IMR-90 (cell line): Measurements from ENCODE around the gene ZKSCAN7. TPM values are rescaled to one million over a fixed set of nuclear protein-coding genes. Genes with fewer than 3 reads are reported as not detected.

ENCODE experiments used
- ATAC-seq: fragments of 200-7000 bp; cut with Tn5 transposase; 2 replicates; pipeline ENCODE4 v1.9.1; 2020; ENCODE audit warnings: low read depth, mild to moderate bottlenecking, moderate library complexity
- BruUV-seq: library from RNA; stranded (reverse); fragments of 400-500 nt; replicated peaks from 2 replicates; lab custom pipeline; 2021; lab: Mats Ljungman, UMichigan
- CTCF ChIA-PET: fragments of 300-600 bp; formaldehyde crosslinking; extraction: SDS; loops from one replicate; lab custom pipeline; 2021; ENCODE audit warnings: antibody characterized with exemption; lab: Yijun Ruan, JAX
- POLR2A ChIA-PET: fragments of 300-600 bp; sonication (Branson Sonifier 250); formaldehyde crosslinking; loops from one replicate; lab custom pipeline; 2022; ENCODE audit warnings: antibody characterized with exemption; ENCODE audit not compliant: unreplicated experiment; lab: Charles Lee
- DNase-seq: peaks from one replicate; pipeline ENCODE4 v3.0.0; 2013
- H2AFZ ChIP-seq: replicated peaks from 2 replicates; pipeline ENCODE3; 2013; ENCODE audit warnings: low read length, mild to moderate bottlenecking; ENCODE audit not compliant: poor library complexity
- H2AK5ac ChIP-seq: 2 replicates; pipeline ENCODE4 v1.6.1; 2013; ENCODE audit warnings: low read depth, low read length, inconsistent platforms
- H2AK9ac ChIP-seq: replicated peaks from 2 replicates; pipeline ENCODE3; 2013; ENCODE audit warnings: mild to moderate bottlenecking, low read depth, low read length, moderate library complexity; ENCODE audit not compliant: poor library complexity
- H2BK120ac ChIP-seq: 2 replicates; pipeline ENCODE4 v1.6.1; 2013; ENCODE audit warnings: low read depth, low read length, inconsistent platforms
- H2BK15ac ChIP-seq: 3 replicates; pipeline ENCODE4 v1.6.1; 2013; ENCODE audit warnings: low read depth, low read length, inconsistent platforms
- H2BK20ac ChIP-seq: 2 replicates; pipeline ENCODE4 v1.6.1; 2013; ENCODE audit warnings: low read depth, mild to moderate bottlenecking, inconsistent platforms, low read length, moderate library complexity
- H2BK5ac ChIP-seq: 2 replicates; pipeline ENCODE4 v1.6.1; 2013; ENCODE audit warnings: mild to moderate bottlenecking, low read depth, low read length, inconsistent platforms; ENCODE audit not compliant: poor library complexity, severe bottlenecking
- H3K14ac ChIP-seq: replicated peaks from 2 replicates; pipeline ENCODE4 v1.6.1; 2013; ENCODE audit warnings: low read depth, low read length, inconsistent platforms
- H3K18ac ChIP-seq: 2 replicates; pipeline ENCODE4 v1.6.1; 2013; ENCODE audit warnings: low read depth, low read length, control low read depth
- H3K23ac ChIP-seq: 2 replicates; pipeline ENCODE4 v1.6.1; 2013; ENCODE audit warnings: low read depth, low read length, inconsistent platforms
- H3K27ac ChIP-seq: 2 replicates; pipeline ENCODE4 v1.5.1; 2013; ENCODE audit warnings: mild to moderate bottlenecking, control low read depth, low read length; ENCODE audit not compliant: insufficient read depth
- H3K27me3 ChIP-seq: 2 replicates; pipeline ENCODE4 v1.6.1; 2013; ENCODE audit warnings: low read length; ENCODE audit not compliant: control insufficient read depth, insufficient read depth
- H3K36me3 ChIP-seq: 2 replicates; pipeline ENCODE4 v1.6.1; 2013; ENCODE audit warnings: low read length, mixed read lengths; ENCODE audit not compliant: control insufficient read depth, insufficient read depth
- H3K4ac ChIP-seq: 2 replicates; pipeline ENCODE4 v1.6.1; 2013; ENCODE audit warnings: low read depth, low read length, inconsistent platforms
- H3K4me1 ChIP-seq: 2 replicates; pipeline ENCODE4 v1.6.1; 2013; ENCODE audit warnings: low read length, mixed read lengths; ENCODE audit not compliant: control insufficient read depth, insufficient read depth
- H3K4me2 ChIP-seq: 2 replicates; pipeline ENCODE4 v1.6.1; 2013; ENCODE audit warnings: low read depth, mild to moderate bottlenecking, control low read depth, low read length, moderate library complexity
- H3K4me3 ChIP-seq: 2 replicates; pipeline ENCODE4 v1.5.1; 2013; ENCODE audit warnings: low read depth, mild to moderate bottlenecking, control low read depth, low read length, moderate library complexity; ENCODE audit not compliant: insufficient read depth
- H3K56ac ChIP-seq: 2 replicates; pipeline ENCODE4 v1.6.1; 2013; ENCODE audit warnings: low read length, inconsistent platforms; ENCODE audit not compliant: insufficient read depth; ENCODE audit errors: extremely low read depth
- H3K79me1 ChIP-seq, 2 experiments: 2 replicates each; pipeline ENCODE4 v1.6.1; 2013; ENCODE audit warnings: low read length in 2 of 2, inconsistent platforms in 1 of 2, low read depth in 1 of 2
- H3K9ac ChIP-seq: 2 replicates; pipeline ENCODE4 v1.6.1; 2013; ENCODE audit warnings: low read depth, low read length, control low read depth
- H3K9me1 ChIP-seq: 2 replicates; pipeline ENCODE4 v1.6.1; 2013; ENCODE audit warnings: low read length, inconsistent platforms; ENCODE audit not compliant: insufficient read depth
- H3K9me3 ChIP-seq: 2 replicates; pipeline ENCODE4 v1.6.1; 2013; ENCODE audit warnings: low read length; ENCODE audit not compliant: control insufficient read depth, insufficient read depth
- H4K20me1 ChIP-seq: 2 replicates; pipeline ENCODE4 v1.6.1; 2013; ENCODE audit warnings: low read length, inconsistent platforms; ENCODE audit not compliant: insufficient read depth
- H4K5ac ChIP-seq: 2 replicates; pipeline ENCODE4 v1.6.1; 2013; ENCODE audit warnings: mild to moderate bottlenecking, low read depth, low read length, control low read depth
- H4K8ac ChIP-seq, 2 experiments: 2 replicates each; pipeline ENCODE4 v1.6.1; 2013; ENCODE audit warnings: low read depth in 2 of 2, low read length in 2 of 2, control low read depth in 1 of 2, inconsistent platforms in 1 of 2
- H4K91ac ChIP-seq: 2 replicates; pipeline ENCODE4 v1.6.1; 2013; ENCODE audit warnings: low read depth, low read length, inconsistent platforms; ENCODE audit not compliant: insufficient read depth
- BHLHE40 ChIP-seq: fragments of 150-350 bp; IDR thresholded peaks from 2 replicates; pipeline ENCODE4 v1.6.1; 2016; ENCODE audit warnings: mild to moderate bottlenecking, low read depth, low read length
- CEBPB ChIP-seq: IDR thresholded peaks from 2 replicates; pipeline ENCODE4 v1.6.1; 2012; ENCODE audit warnings: low read depth, low read length, improper control_type of control experiment
- CHD1 ChIP-seq: IDR thresholded peaks from 2 replicates; pipeline ENCODE4 v1.6.1; 2012; ENCODE audit warnings: low read depth, low read length, improper control_type of control experiment
- CTCF ChIP-seq: conservative IDR thresholded peaks from 2 replicates; pipeline ENCODE4 v1.5.1; 2012; ENCODE audit warnings: mild to moderate bottlenecking, low read depth, low read length, improper control_type of control experiment
- ELK1 ChIP-seq: fragments of 150-350 bp; IDR thresholded peaks from 2 replicates; pipeline ENCODE4 v1.6.1; 2016; ENCODE audit warnings: low read depth, mild to moderate bottlenecking, low read length, moderate library complexity, borderline replicate concordance
- FOS ChIP-seq: fragments of 150-350 bp; IDR thresholded peaks from 2 replicates; pipeline ENCODE4 v1.6.1; 2016; ENCODE audit warnings: low read depth, low read length
- MAFK ChIP-seq: IDR thresholded peaks from 2 replicates; pipeline ENCODE4 v1.6.1; 2012; ENCODE audit warnings: low read depth, low read length, improper control_type of control experiment
- MAZ ChIP-seq: IDR thresholded peaks from 2 replicates; pipeline ENCODE4 v1.6.1; 2012; ENCODE audit warnings: low read depth, mild to moderate bottlenecking, low read length, improper control_type of control experiment, moderate library complexity, borderline replicate concordance
- MXI1 ChIP-seq: IDR thresholded peaks from 2 replicates; pipeline ENCODE4 v1.6.1; 2012; ENCODE audit warnings: low read depth, mild to moderate bottlenecking, low read length, moderate library complexity, borderline replicate concordance
- NFE2L2 ChIP-seq: fragments of 150-350 bp; IDR thresholded peaks from 2 replicates; pipeline ENCODE4 v1.6.1; 2016; ENCODE audit warnings: low read depth, mild to moderate bottlenecking, low read length
- POLR2A ChIP-seq: IDR thresholded peaks from 2 replicates; pipeline ENCODE4 v1.6.1; 2012; ENCODE audit warnings: mild to moderate bottlenecking, low read depth, low read length
- RAD21 ChIP-seq: IDR thresholded peaks from 2 replicates; pipeline ENCODE4 v1.6.1; 2012; ENCODE audit warnings: low read length, improper control_type of control experiment
- RCOR1 ChIP-seq: IDR thresholded peaks from 2 replicates; pipeline ENCODE4 v1.6.1; 2012; ENCODE audit warnings: mild to moderate bottlenecking, low read length, improper control_type of control experiment; ENCODE audit not compliant: insufficient replicate concordance
- RFX5 ChIP-seq: IDR thresholded peaks from 2 replicates; pipeline ENCODE4 v1.8.0; 2012; ENCODE audit warnings: low read depth, mild to moderate bottlenecking, low read length, moderate library complexity
- SMC3 ChIP-seq: fragments of 150-350 bp; IDR thresholded peaks from 2 replicates; pipeline ENCODE4 v1.6.1; 2016; ENCODE audit warnings: low read depth, mild to moderate bottlenecking, antibody characterized with exemption, low read length, moderate library complexity
- WGBS, 2 experiments: methylation state at CpG; one replicate each; pipeline versions ENCODE4 v1.1.5 to v1.1.7; 2013; ENCODE audit warnings: missing lambda C conversion rate in 2 of 2; ENCODE audit not compliant: insufficient read length in 1 of 2; ENCODE audit errors: extremely low coverage in 2 of 2; 5-methylcytosine and 5-hydroxymethylcytosine counted together
- dilution Hi-C: fragments of 300-500 bp; cut with HindIII; formaldehyde crosslinking; loops from one replicate; pipeline ENCODE4 v1.14.3; 2018; ENCODE audit warnings: low sequenced_read_pairs; ENCODE audit not compliant: unreplicated experiment
- in situ Hi-C: fragments of 300-500 bp; cut with MboI; formaldehyde crosslinking; loops from 3 replicates; pipeline ENCODE4 v1.14.3; 2019; ENCODE audit warnings: low sequenced_read_pairs, inconsistent platforms, mixed read lengths
- intact Hi-C: fragments of 100-400 bp; cut with micrococcal nuclease; formaldehyde crosslinking; loops from 2 replicates; pipeline ENCODE4 v1.10.0; 2022
- polyA plus RNA-seq, 3 experiments: library from polyadenylated mRNA; depleted of rRNA; stranded (reverse); fragments of >200 nt; gene quantifications; 2 replicates each; pipeline ENCODE4 v1.2.3, GENCODE V29; 2012; ENCODE audit warnings: low replicate concordance in 1 of 3
- total RNA-seq: library from RNA; depleted of rRNA; stranded (reverse); fragments of >200 nt; gene quantifications from 2 replicates; pipeline ENCODE4 v1.2.3, GENCODE V29; 2012
- TF ChIP-seq, protein P1 (sequence below): fragments of 150-350 bp; IDR thresholded peaks from 2 replicates; pipeline ENCODE4 v1.6.1; 2017; ENCODE audit warnings: mild to moderate bottlenecking, antibody characterized with exemption, low read length, low read depth

The ZKSCAN7 gene
- total and polyA plus RNA-seq, 2 of the 4 experiments (the other 2 are of a cell fraction): 2.6 to 4.7 TPM

GRCh38 chr3:44561076-44561475, 6.1 kb downstream of the ZKSCAN7 start:
- CTCF ChIA-PET: no interaction called here

More at GRCh38 chr3:44561076-44561475, 6.1 kb downstream of the ZKSCAN7 start:
- Histone ChIP-seq H3K4ac (no peak overlapping the region), H3K4me2 (no peak overlapping the region), H2AK5ac (no peak overlapping the region), H3K14ac (no peak overlapping the region), H3K36me3 (peaks cover 21% of the 10 kb centered on the region), H3K79me1 (peaks cover 8 to 9% of the 10 kb centered on the region in 2 experiments; a peak in 3 of 4 replicates), H2BK5ac (no peak overlapping the region), H3K4me3 (no peak overlapping the region), H4K91ac (no peak overlapping the region), H3K9me1 (no peaks in the 10 kb centered on the region), H3K27ac (no peak overlapping the region), H4K5ac (no peak overlapping the region), H4K20me1 (no peaks in the 10 kb centered on the region), H3K56ac (no peak overlapping the region), H3K18ac (no peak overlapping the region), H3K27me3 (no peaks in the 10 kb centered on the region), H3K23ac (no peak overlapping the region), H2AFZ (no peak overlapping the region), H4K8ac (no peak overlapping the region), H2BK20ac (no peak overlapping the region), H3K9ac (no peak overlapping the region), H3K4me1 (peaks cover under 1% of the 10 kb centered on the region; the same call in 1 of the 2 replicates), H3K9me3 (peaks cover 9% of the 10 kb centered on the region; the same call in 1 of the 2 replicates), H2AK9ac (no peak overlapping the region), H2BK120ac (no peak overlapping the region), H2BK15ac (no peak overlapping the region)
- intact Hi-C loops: no loop called here
- dilution Hi-C loops: no loop called here
- no peak for ATAC-seq
- no peak for TF ChIP-seq CHD1
- no peak for TF ChIP-seq MXI1
- TF ChIP-seq POLR2A: no peak
- TF ChIP-seq MAZ: no peak
- TF ChIP-seq CEBPB: no peak
- no peak for TF ChIP-seq ELK1
- TF ChIP-seq MAFK: no peak
- TF ChIP-seq FOS: no peak
- TF ChIP-seq SMC3: no peak
- no peak for TF ChIP-seq RCOR1
- TF ChIP-seq, protein P1, sequence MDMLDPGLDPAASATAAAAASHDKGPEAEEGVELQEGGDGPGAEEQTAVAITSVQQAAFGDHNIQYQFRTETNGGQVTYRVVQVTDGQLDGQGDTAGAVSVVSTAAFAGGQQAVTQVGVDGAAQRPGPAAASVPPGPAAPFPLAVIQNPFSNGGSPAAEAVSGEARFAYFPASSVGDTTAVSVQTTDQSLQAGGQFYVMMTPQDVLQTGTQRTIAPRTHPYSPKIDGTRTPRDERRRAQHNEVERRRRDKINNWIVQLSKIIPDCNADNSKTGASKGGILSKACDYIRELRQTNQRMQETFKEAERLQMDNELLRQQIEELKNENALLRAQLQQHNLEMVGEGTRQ: no peak
- TF ChIP-seq CTCF: no peak
- no peak for TF ChIP-seq RAD21
- no peak for TF ChIP-seq BHLHE40
- TF ChIP-seq NFE2L2: no peak
- no peak for TF ChIP-seq RFX5
- in situ Hi-C loops: no loop called here
- no CpG with 5 or more reads among the region's 1 CpG for WGBS, 2 experiments
- DNase-seq: no peak
- POLR2A ChIA-PET: no interaction called here
- no TSS peak for BruUV-seq
